Endodermal cell (in vitro differentiated cells): Measurements from ENCODE around the gene OGFR. TPM values are rescaled to one million over a fixed set of nuclear protein-coding genes. Genes with fewer than 3 reads are reported as not detected.

Experiments used
- DNase-seq: peaks from one replicate; pipeline ENCODE4 v3.0.0-alpha.2; 2017
- H3K27ac ChIP-seq: 2 replicates; pipeline ENCODE4 v1.5.1; 2013; ENCODE audit warnings: mild to moderate bottlenecking, low read depth, low read length, moderate library complexity
- H3K27me3 ChIP-seq: 2 replicates; pipeline ENCODE4 v1.6.1; 2013; ENCODE audit warnings: mild to moderate bottlenecking, low read length, moderate library complexity; ENCODE audit not compliant: insufficient read depth, control insufficient read depth, poor library complexity, severe bottlenecking
- H3K36me3 ChIP-seq: 2 replicates; pipeline ENCODE4 v1.7.0; 2013; ENCODE audit warnings: mild to moderate bottlenecking, low read length, moderate library complexity; ENCODE audit not compliant: control insufficient read depth, insufficient read depth
- H3K4me1 ChIP-seq: one replicate; pipeline ENCODE4 v1.7.0; 2013; ENCODE audit warnings: low read length; ENCODE audit not compliant: control insufficient read depth, insufficient read depth
- H3K4me3 ChIP-seq: 2 replicates; pipeline ENCODE4 v1.5.1; 2013; ENCODE audit warnings: mild to moderate bottlenecking, low read length, moderate library complexity
- H3K9ac ChIP-seq: 2 replicates; pipeline ENCODE4 v1.6.1; 2013; ENCODE audit warnings: mild to moderate bottlenecking, low read length, moderate library complexity; ENCODE audit not compliant: poor library complexity, severe bottlenecking; ENCODE audit errors: extremely low read depth
- H3K9me3 ChIP-seq: 2 replicates; pipeline ENCODE4 v1.6.1; 2013; ENCODE audit warnings: mild to moderate bottlenecking, low read length, moderate library complexity; ENCODE audit not compliant: control insufficient read depth
- H3K27ac Mint-ChIP-seq: 2 replicates; pipeline ENCODE4 v1.8.0; 2020; ENCODE audit warnings: mixed read lengths
- H3K27me3 Mint-ChIP-seq: 2 replicates; pipeline ENCODE4 v1.8.0; 2021; ENCODE audit warnings: mild to moderate bottlenecking, mixed read lengths; ENCODE audit not compliant: insufficient read depth
- H3K36me3 Mint-ChIP-seq: 2 replicates; pipeline ENCODE4 v1.8.0; 2020; ENCODE audit warnings: low read depth, mixed read lengths
- H3K4me1 Mint-ChIP-seq: 2 replicates; pipeline ENCODE4 v1.8.0; 2020; ENCODE audit warnings: mixed read lengths
- H3K4me3 Mint-ChIP-seq: 2 replicates; pipeline ENCODE4 v1.8.0; 2020; ENCODE audit warnings: mild to moderate bottlenecking, moderate library complexity, mixed read lengths
- H3K9me3 Mint-ChIP-seq: 2 replicates; pipeline ENCODE4 v1.8.0; 2020; ENCODE audit warnings: mild to moderate bottlenecking, mixed read lengths
- CTCF ChIP-seq: fragments of 200-600 bp; sonication (generic); conservative IDR thresholded peaks from 2 replicates; pipeline ENCODE4 v1.5.0; 2021; ENCODE audit warnings: antibody characterized with exemption, mild to moderate bottlenecking
- WGBS, 2 experiments: methylation state at CpG; one replicate each; pipeline versions ENCODE4 v1.1.5 to v1.1.7; 2013; ENCODE audit warnings: missing lambda C conversion rate in 2 of 2, mixed read lengths in 1 of 2; ENCODE audit not compliant: insufficient coverage in 1 of 2, insufficient read length in 1 of 2; 5-methylcytosine and 5-hydroxymethylcytosine counted together
- total RNA-seq, 2 donors: library from RNA; stranded (reverse); fragmentation: NEBNext Ultra II Directional in 1 of 2; extraction: Animal tissue kit (Norgen Biotek cat#: 25700) in 1 of 2; gene quantifications; 2 replicates in 1 of 2; 3 replicates in 1 of 2; pipeline ENCODE4 v1.2.1, GENCODE V29; 2021

Gene OGFR
- total RNA-seq, 2 donors from 2014 or later, result 28.1 to 28.5 TPM

- Mint-ChIP-seq H3K27ac (no peak overlapping the region), H3K36me3 (peaks cover 38% of the 10 kb centered on the region), H3K9me3 (no peaks in the 10 kb centered on the region), H3K4me1 (no peaks in the 10 kb centered on the region), H3K4me3 (no peak overlapping the region), H3K27me3 (no peaks in the 10 kb centered on the region)
- Histone ChIP-seq H3K36me3 (peaks cover 59% of the 10 kb centered on the region), H3K4me3 (no peak overlapping the region), H3K9ac (no peak overlapping the region), H3K4me1 (no peaks in the 10 kb centered on the region), H3K27me3 (no peaks in the 10 kb centered on the region), H3K9me3 (no peaks in the 10 kb centered on the region), H3K27ac (no peak overlapping the region)
- TF ChIP-seq CTCF, result no peak
- DNase-seq, result no peak
Observed at GRCh38 chr20:62849431-62849830, 44.8 kb downstream of the OGFR start.

GRCh38 chr20:62850333-62850974 is 45.8 kb downstream of the OGFR start:
- Mint-ChIP-seq H3K36me3 (peaks cover 44% of the 10 kb centered on the region), H3K9me3 (no peaks in the 10 kb centered on the region), H3K4me3 (no peak overlapping the region), H3K27me3 (no peaks in the 10 kb centered on the region), H3K27ac (peak overlapping the region; percentile 33), H3K4me1 (no peaks in the 10 kb centered on the region)
- Histone ChIP-seq H3K4me1 (no peaks in the 10 kb centered on the region), H3K9ac (no peak overlapping the region), H3K27me3 (no peaks in the 10 kb centered on the region), H3K27ac (no peak overlapping the region), H3K9me3 (no peaks in the 10 kb centered on the region), H3K36me3 (peaks cover 69% of the 10 kb centered on the region), H3K4me3 (no peak overlapping the region)
- TF ChIP-seq CTCF, result peak; percentile 16
- WGBS, 2 experiments, result 90 to 94% methylated on average over 6 to 22 of the region's 22 CpGs
- DNase-seq, result peak; percentile 65

- peaks cover 45% of the 10 kb centered on the region for H3K36me3 Mint-ChIP-seq
- H3K4me1 Mint-ChIP-seq, result no peaks in the 10 kb centered on the region
- WGBS, 2 experiments, result 97 to 100% methylated on average over 2 to 8 of the region's 8 CpGs
Observed at GRCh38 chr20:62852196-62852595, 47.6 kb downstream of the OGFR start.

More at GRCh38 chr20:62852196-62852595, 47.6 kb downstream of the OGFR start:
- H3K36me3 ChIP-seq, result peaks cover 64% of the 10 kb centered on the region
- no peaks in the 10 kb centered on the region for H3K9me3 ChIP-seq
- Mint-ChIP-seq H3K27me3 (no peaks in the 10 kb centered on the region), H3K27ac (no peak overlapping the region), H3K4me3 (no peak overlapping the region), H3K9me3 (no peaks in the 10 kb centered on the region)
- H3K4me3 ChIP-seq, result no peak overlapping the region
- H3K27me3 ChIP-seq, result no peaks in the 10 kb centered on the region
- no peak for TF ChIP-seq CTCF
- H3K27ac ChIP-seq, result no peak overlapping the region
- no peak overlapping the region for H3K9ac ChIP-seq
- no peaks in the 10 kb centered on the region for H3K4me1 ChIP-seq
- no peak for DNase-seq
